ENCODE results near the gene DRG1.
"Not testable (repeated sequence)": the region's sequence is repeated elsewhere in the genome, so short reads cannot be mapped to it uniquely, and the experiment has no call there.

The DRG1 gene

DNA sequence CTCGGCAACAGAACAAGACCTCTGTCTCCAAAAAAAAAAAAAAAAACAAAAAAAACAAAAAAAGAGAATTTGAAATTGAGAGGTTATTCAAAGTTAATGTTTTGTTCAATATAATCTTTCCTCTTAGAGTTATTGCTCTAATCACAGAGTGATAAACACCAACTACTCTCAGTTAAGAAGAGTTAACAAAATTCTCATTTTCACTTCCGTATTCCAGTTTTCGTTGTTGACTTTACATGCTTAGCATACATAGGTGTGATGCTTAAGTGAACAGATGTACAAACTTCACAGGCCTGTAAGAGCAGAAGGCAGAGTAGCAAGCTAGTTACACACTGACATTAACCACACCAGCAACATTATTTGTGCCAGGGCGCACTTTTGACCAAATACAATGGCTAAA, 77.9 kb downstream of the DRG1 start:
- H3K79me2 ChIP-seq (ENCODE audit: insufficient read depth, low read length), result peaks cover 74% of the 10 kb centered on the region
- peak overlapping the region; percentile 62 for H3K27ac ChIP-seq (ENCODE audit: low read depth, low read length)
- H3K9me2 ChIP-seq (replicated peaks; ENCODE audit: insufficient read depth, low read length), result no peaks in the 10 kb centered on the region
- H2AFZ ChIP-seq (ENCODE audit: low read depth, low read length, severe bottlenecking), result no peak overlapping the region
- 0 out of 2 replicates have a peak overlapping the region, but pooled peaks have one; percentile 14 for H3K9ac ChIP-seq (ENCODE audit: low read length)
- H3F3A ChIP-seq (ENCODE audit: insufficient read depth), result peaks cover 7% of the 10 kb centered on the region; the same call in 1 of the 2 replicates
- no peaks in the 10 kb centered on the region for H3K27me3 ChIP-seq (ENCODE audit: low read length)
- peaks cover 14% of the 10 kb centered on the region; the same call in 1 of the 2 replicates for H3K36me3 ChIP-seq (ENCODE audit: low read length)
- H3K4me3 ChIP-seq (ENCODE audit: insufficient read depth, low read length, poor library complexity, severe bottlenecking), result no peak overlapping the region
- no peaks in the 10 kb centered on the region for H3K9me3 ChIP-seq (ENCODE audit: insufficient read depth, low read length)
- peak overlapping the region; percentile 26 for H3K4me2 ChIP-seq (ENCODE audit: low read depth, low read length, poor library complexity, severe bottlenecking)
- H4K20me1 ChIP-seq (ENCODE audit: low read depth, low read length), result no peaks in the 10 kb centered on the region
- TF ChIP-seq EZH2phosphoT487 (conservative IDR thresholded peaks at IDR 0.05; ENCODE audit: low read length), result no peak
- TF ChIP-seq, protein P1, sequence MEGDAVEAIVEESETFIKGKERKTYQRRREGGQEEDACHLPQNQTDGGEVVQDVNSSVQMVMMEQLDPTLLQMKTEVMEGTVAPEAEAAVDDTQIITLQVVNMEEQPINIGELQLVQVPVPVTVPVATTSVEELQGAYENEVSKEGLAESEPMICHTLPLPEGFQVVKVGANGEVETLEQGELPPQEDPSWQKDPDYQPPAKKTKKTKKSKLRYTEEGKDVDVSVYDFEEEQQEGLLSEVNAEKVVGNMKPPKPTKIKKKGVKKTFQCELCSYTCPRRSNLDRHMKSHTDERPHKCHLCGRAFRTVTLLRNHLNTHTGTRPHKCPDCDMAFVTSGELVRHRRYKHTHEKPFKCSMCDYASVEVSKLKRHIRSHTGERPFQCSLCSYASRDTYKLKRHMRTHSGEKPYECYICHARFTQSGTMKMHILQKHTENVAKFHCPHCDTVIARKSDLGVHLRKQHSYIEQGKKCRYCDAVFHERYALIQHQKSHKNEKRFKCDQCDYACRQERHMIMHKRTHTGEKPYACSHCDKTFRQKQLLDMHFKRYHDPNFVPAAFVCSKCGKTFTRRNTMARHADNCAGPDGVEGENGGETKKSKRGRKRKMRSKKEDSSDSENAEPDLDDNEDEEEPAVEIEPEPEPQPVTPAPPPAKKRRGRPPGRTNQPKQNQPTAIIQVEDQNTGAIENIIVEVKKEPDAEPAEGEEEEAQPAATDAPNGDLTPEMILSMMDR (IDR thresholded peaks at IDR 0.05; ENCODE audit: insufficient read depth, low read length, poor library complexity, severe bottlenecking), result no peak

DNA sequence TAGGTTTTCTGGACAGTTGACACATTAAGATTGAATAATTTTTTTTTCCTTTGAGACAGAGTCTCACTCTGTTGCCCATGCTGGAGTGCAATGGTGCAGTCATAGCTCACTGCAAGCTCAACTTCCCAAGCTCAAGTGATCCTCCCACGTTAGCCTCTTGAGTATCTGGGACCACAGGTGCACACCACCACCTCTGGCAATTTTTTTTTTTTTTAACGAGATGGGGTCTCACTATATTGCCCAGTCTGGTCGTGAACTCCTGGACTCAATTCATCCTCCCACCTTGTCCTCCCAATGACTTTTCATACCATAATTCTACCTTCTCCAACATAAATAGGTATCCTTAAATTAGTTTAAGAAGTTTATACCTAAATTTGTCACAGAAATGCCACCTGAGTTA, 81.7 kb downstream of the DRG1 start:
- Histone ChIP-seq H3K79me2 (ENCODE audit: insufficient read depth, low read length) (peaks cover 68% of the 10 kb centered on the region), H3K9ac (ENCODE audit: low read length) (no peak overlapping the region), H3K4me2 (ENCODE audit: low read depth, low read length, poor library complexity, severe bottlenecking) (no peak overlapping the region), H3K36me3 (ENCODE audit: low read length) (peaks cover 14% of the 10 kb centered on the region; the same call in 1 of the 2 replicates), H3K27ac (ENCODE audit: low read depth, low read length) (no peak overlapping the region), H3K9me2 (replicated peaks; ENCODE audit: insufficient read depth, low read length) (no peaks in the 10 kb centered on the region), H4K20me1 (ENCODE audit: low read depth, low read length) (no peaks in the 10 kb centered on the region), H2AFZ (ENCODE audit: low read depth, low read length, severe bottlenecking) (no peak overlapping the region), H3F3A (ENCODE audit: insufficient read depth) (peaks cover 7% of the 10 kb centered on the region; the same call in 1 of the 2 replicates), H3K27me3 (ENCODE audit: low read length) (no peaks in the 10 kb centered on the region), H3K4me3 (ENCODE audit: insufficient read depth, low read length, poor library complexity, severe bottlenecking) (no peak overlapping the region), H3K9me3 (ENCODE audit: insufficient read depth, low read length) (no peaks in the 10 kb centered on the region)
- TF ChIP-seq EZH2phosphoT487 (conservative IDR thresholded peaks at IDR 0.05; ENCODE audit: low read length), result no peak
- TF ChIP-seq, protein P1 (IDR thresholded peaks at IDR 0.05; ENCODE audit: insufficient read depth, low read length, poor library complexity, severe bottlenecking), result no peak

DNA sequence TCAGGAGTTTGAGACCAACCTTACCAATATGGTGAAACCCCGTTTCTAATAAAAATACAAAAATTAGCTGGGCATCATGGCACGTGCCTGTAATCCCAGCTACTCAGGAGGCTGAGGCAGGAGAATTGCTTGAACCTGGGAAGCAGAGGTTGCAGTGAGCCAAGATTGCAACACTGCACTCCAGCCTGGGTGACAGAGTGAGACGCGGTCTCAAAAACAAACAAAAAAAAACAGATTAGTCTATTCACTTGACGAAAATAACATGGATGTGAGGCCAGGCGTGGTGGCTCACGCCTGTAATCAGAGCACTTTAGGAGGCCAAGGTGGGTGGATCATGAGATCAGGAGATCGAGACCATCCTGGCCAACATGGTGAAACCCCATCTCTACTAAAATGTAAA, 83.1 kb downstream of the DRG1 start:
- H3K27me3 ChIP-seq (ENCODE audit: low read length); H2AFZ ChIP-seq (ENCODE audit: low read depth, low read length, severe bottlenecking); H3F3A ChIP-seq (ENCODE audit: insufficient read depth); H3K9ac ChIP-seq (ENCODE audit: low read length); H3K9me3 ChIP-seq (ENCODE audit: insufficient read depth, low read length); H3K4me2 ChIP-seq (ENCODE audit: low read depth, low read length, poor library complexity, severe bottlenecking); H3K4me3 ChIP-seq (ENCODE audit: insufficient read depth, low read length, poor library complexity, severe bottlenecking); H4K20me1 ChIP-seq (ENCODE audit: low read depth, low read length); H3K9me2 ChIP-seq (replicated peaks; ENCODE audit: insufficient read depth, low read length); H3K27ac ChIP-seq (ENCODE audit: low read depth, low read length): not testable (repeated sequence)
- Histone ChIP-seq H3K36me3 (ENCODE audit: low read length) (peaks cover 14% of the 10 kb centered on the region; the same call in 1 of the 2 replicates), H3K79me2 (ENCODE audit: insufficient read depth, low read length) (peaks cover 63% of the 10 kb centered on the region)

Data from SU-DHL-6 (cell line).